GM20431 (cell line): ENCODE results near the gene IGF1R.

Experiments
- in situ Hi-C: fragments of 300-500 bp; cut with MseI, MboI; formaldehyde crosslinking; loops from one replicate; pipeline ENCODE4 v1.15.0; 2020; ENCODE audit warnings: low sequenced_read_pairs; ENCODE audit not compliant: unreplicated experiment

Gene IGF1R

GRCh38 chr15:98941595-98942255, 293.4 kb downstream of the IGF1R start:
- in situ Hi-C loops: no loop called here

- in situ Hi-C loops: no loop called here
Observed at GRCh38 chr15:98942431-98942830, 294.1 kb downstream of the IGF1R start.

GRCh38 chr15:98943051-98943508, 294.7 kb downstream of the IGF1R start:
- in situ Hi-C loops: no loop called here

GRCh38 chr15:98943601-98944151, 295.3 kb downstream of the IGF1R start:
- in situ Hi-C loops: no loop called here

- in situ Hi-C loops: no loop called here
Observed at GRCh38 chr15:98946301-98947255, 298.2 kb downstream of the IGF1R start.

GRCh38 chr15:98948456-98948855, 300.1 kb downstream of the IGF1R start:
- in situ Hi-C loops: no loop called here

- in situ Hi-C loops: no loop called here
Observed at GRCh38 chr15:98948941-98949340, 300.6 kb downstream of the IGF1R start.

- in situ Hi-C loops: no loop called here
Observed at GRCh38 chr15:98949624-98950023, 301.3 kb downstream of the IGF1R start.

GRCh38 chr15:98950248-98950647, 301.9 kb downstream of the IGF1R start:
- in situ Hi-C loops: no loop called here

GRCh38 chr15:98951004-98951403, 302.7 kb downstream of the IGF1R start:
- in situ Hi-C loops: no loop called here

- in situ Hi-C loops: no loop called here
Observed at GRCh38 chr15:98951493-98952320, 303.4 kb downstream of the IGF1R start.

- in situ Hi-C loops: no loop called here
Observed at GRCh38 chr15:98952381-98952803, 304.1 kb downstream of the IGF1R start.

GRCh38 chr15:98953000-98953787, 304.9 kb downstream of the IGF1R start:
- in situ Hi-C loops: no loop called here

- in situ Hi-C loops: no loop called here
Observed at GRCh38 chr15:98953968-98954367, 305.6 kb downstream of the IGF1R start.

GRCh38 chr15:98954411-98954810, 306.1 kb downstream of the IGF1R start:
- in situ Hi-C loops: no loop called here

GRCh38 chr15:98955331-98955730, 307.0 kb downstream of the IGF1R start:
- in situ Hi-C loops: no loop called here

GRCh38 chr15:98955961-98956723, 307.8 kb downstream of the IGF1R start:
- in situ Hi-C loops: no loop called here

GRCh38 chr15:98956796-98957553, 308.6 kb downstream of the IGF1R start:
- in situ Hi-C loops: no loop called here
